ENCODE measurements around the gene COL5A1. TPM values are rescaled to one million over a fixed set of nuclear protein-coding genes. Genes with fewer than 3 reads are reported as not detected.

COL5A1 gene
- total and polyA plus RNA-seq, 11 donors, result 7.6 to 91.3 (median 13.4) TPM

- no peak overlapping the region for H3K4me3 ChIP-seq
- 37 to 48% (median 38%) methylated on average over 20 to 31 of the region's 31 CpGs for WGBS, 4 donors
- H3K27ac ChIP-seq, result no peak overlapping the region
- H3K36me3 ChIP-seq, result peaks cover 0 to 20% (median 0%) of the 10 kb centered on the region in 9 donors
- TF ChIP-seq POLR2A (IDR thresholded peaks at IDR 0.05) (no peak), CTCF (IDR thresholded peaks at IDR 0.05) (peak; percentile 81 to 93 (median 92))
- H3K4me1 ChIP-seq, result peaks cover 0 to 39% (median 11%) of the 10 kb centered on the region in 12 donors
- peak; percentile 61 to 87 (median 79) for DNase-seq
- no peaks in the 10 kb centered on the region for H3K9me3 ChIP-seq
- H3K27me3 ChIP-seq, result no peaks in the 10 kb centered on the region
- peak; percentile 16 to 64 (median 49) for ATAC-seq
- intact Hi-C loops (cut with DNase I), result loop anchor here (1.0 to 10.0 kb wide), 13 partner anchors 37 to 567 kb away; no protein-coding TSS in a partner anchor
Observed at GRCh38 chr9:134738869-134739659, 97.5 kb downstream of the COL5A1 start.

GRCh38 chr9:134739660-134739968 is 98.0 kb downstream of the COL5A1 start:
- TF ChIP-seq POLR2A (IDR thresholded peaks at IDR 0.05), result no peak
- TF ChIP-seq CTCF (IDR thresholded peaks at IDR 0.05), result no peak
- Histone ChIP-seq H3K9me3 (no peaks in the 10 kb centered on the region), H3K4me1 (peaks cover 0 to 34% (median 8%) of the 10 kb centered on the region in 12 donors), H3K36me3 (peaks cover 0 to 20% (median 0%) of the 10 kb centered on the region in 9 donors), H3K27me3 (no peaks in the 10 kb centered on the region), H3K27ac (no peak overlapping the region), H3K4me3 (no peak overlapping the region)
- WGBS, 4 donors, result 82 to 93% (median 92%) methylated on average over 8 of the region's 8 CpGs
- intact Hi-C loops (cut with DNase I), result loop anchor here (1.0 to 10.0 kb wide), 13 partner anchors 37 to 567 kb away; no protein-coding TSS in a partner anchor
- DNase-seq, result no peak
- no peak for ATAC-seq

- TF ChIP-seq POLR2A (IDR thresholded peaks at IDR 0.05), result no peak
- TF ChIP-seq CTCF (IDR thresholded peaks at IDR 0.05), result no peak
- ATAC-seq (no peak), DNase-seq (no peak)
- H3K9me3 ChIP-seq, result no peaks in the 10 kb centered on the region
- WGBS, 4 donors, result 83 to 94% (median 93%) methylated on average over 11 to 16 of the region's 16 CpGs
- peaks cover 0 to 29% (median 8%) of the 10 kb centered on the region in 12 donors for H3K4me1 ChIP-seq
- H3K4me3 ChIP-seq, result no peak overlapping the region
- peaks cover 0 to 20% (median 0%) of the 10 kb centered on the region in 9 donors for H3K36me3 ChIP-seq
- intact Hi-C loops (cut with DNase I), result loop anchor here in 2 of 10 donors (10.0 kb wide), 1 partner anchor 565 kb away; no protein-coding TSS in a partner anchor
- H3K27me3 ChIP-seq, result no peaks in the 10 kb centered on the region
- H3K27ac ChIP-seq, result no peak overlapping the region
Observed at GRCh38 chr9:134740071-134740470, 98.5 kb downstream of the COL5A1 start.

GRCh38 chr9:134741846-134742245 is 100.2 kb downstream of the COL5A1 start:
- no peaks in the 10 kb centered on the region for H3K27me3 ChIP-seq
- 77 to 87% (median 83%) methylated on average over 9 of the region's 9 CpGs for WGBS, 4 donors
- no peak overlapping the region for H3K4me3 ChIP-seq
- no peak for TF ChIP-seq CTCF (IDR thresholded peaks at IDR 0.05)
- TF ChIP-seq POLR2A (IDR thresholded peaks at IDR 0.05), result no peak
- peaks cover 0 to 33% (median 8%) of the 10 kb centered on the region in 9 donors for H3K36me3 ChIP-seq
- DNase-seq, result no peak
- no peak overlapping the region for H3K27ac ChIP-seq
- intact Hi-C loops (cut with DNase I), result loop anchor here in 3 of 10 donors (2.0 to 10.0 kb wide), 2 partner anchors 41 to 567 kb away; no protein-coding TSS in a partner anchor
- H3K9me3 ChIP-seq, result no peaks in the 10 kb centered on the region
- peaks cover 0 to 13% (median 0%) of the 10 kb centered on the region in 12 donors for H3K4me1 ChIP-seq
- ATAC-seq, result no peak

Data from heart left ventricle (tissue), 16 donors.